Ascending aorta (tissue), 2 donors: ENCODE data around the gene TARDBP. TPM values are rescaled to one million over a fixed set of nuclear protein-coding genes. Genes with fewer than 3 reads are reported as not detected.

Experiments
- DNase-seq, 2 donors: peaks; one replicate each; pipeline ENCODE4 v3.0.0-alpha.2; 2019; ENCODE audit warnings: low spot score in 2 of 2
- H3K27ac ChIP-seq, 2 donors: fragments of 200-600 bp; sonication (generic); one replicate each; pipeline ENCODE4 v1.5.1; 2016 to 2017; ENCODE audit warnings: mild to moderate bottlenecking in 1 of 2
- H3K27me3 ChIP-seq: fragments of 200-600 bp; sonication (generic); one replicate; pipeline ENCODE4 v1.5.1; 2017
- H3K36me3 ChIP-seq, 2 donors: fragments of 200-600 bp; sonication (generic); one replicate each; pipeline ENCODE4 v1.5.1; 2016
- H3K4me1 ChIP-seq, 2 donors: fragments of 200-600 bp; sonication (generic); one replicate each; pipeline ENCODE4 v1.5.1; 2016 to 2017; ENCODE audit warnings: mild to moderate bottlenecking in 1 of 2
- H3K4me3 ChIP-seq, 2 donors: fragments of 200-600 bp; sonication (generic); one replicate each; pipeline ENCODE4 v1.5.1; 2016 to 2017; ENCODE audit warnings: mild to moderate bottlenecking in 1 of 2
- H3K9me3 ChIP-seq, 2 donors: fragments of 200-600 bp; sonication (generic); one replicate each; pipeline ENCODE4 v1.5.1; 2016
- CTCF ChIP-seq, 3 experiments: fragments of 200-600 bp in 2 of 3; fragments of 450-650 bp in 1 of 3; sonication (generic) in 2 of 3; IDR thresholded peaks; one replicate each; pipeline ENCODE4 v1.5.1; 2016 to 2019; ENCODE audit warnings: antibody characterized with exemption in 3 of 3, mild to moderate bottlenecking in 1 of 3, moderate library complexity in 1 of 3
- intact Hi-C: fragments of 100-400 bp; cut with DNase I; formaldehyde crosslinking; loops from one replicate; pipeline ENCODE4 v1.15.1; 2023
- total RNA-seq: library from RNA; depleted of rRNA; stranded (reverse); fragments of >200 nt; gene quantifications from one replicate; pipeline ENCODE4 v1.1.0, GENCODE V29; 2016

TARDBP gene
- total RNA-seq: 83.5 TPM

GRCh38 chr1:11012260-11013159, at the start of gene TARDBP:
TSS of gene TARDBP (plus strand) at chr1:11012654. CDS start at chr1:11013728, 1,074 bp downstream.
- no peak for TF ChIP-seq CTCF (IDR thresholded peaks at IDR 0.05)
- DNase-seq: peak; percentile 29 to 91
- Histone ChIP-seq H3K4me3 (peak within 1 kb of the TSS; percentile 98 to 99), H3K9me3 (no peaks in the 10 kb centered on the region), H3K4me1 (peaks cover 14 to 22% of the 10 kb centered on the region in 2 donors), H3K27me3 (no peaks in the 10 kb centered on the region), H3K36me3 (peaks cover 37 to 40% of the 10 kb centered on the region in 2 donors), H3K27ac (peak within 1 kb of the TSS; percentile 96 to 97)
- intact Hi-C loops: loop anchor here (1.0 to 5.0 kb wide), 2 partner anchors 32 to 250 kb away; partner anchors contain the start of gene MTOR

- no peak overlapping the region for H3K4me3 ChIP-seq
- intact Hi-C loops: no loop called here
- no peak for DNase-seq
- H3K27ac ChIP-seq: no peak overlapping the region
- H3K9me3 ChIP-seq: no peaks in the 10 kb centered on the region
- H3K4me1 ChIP-seq: no peaks in the 10 kb centered on the region
- no peaks in the 10 kb centered on the region for H3K27me3 ChIP-seq
- TF ChIP-seq CTCF (IDR thresholded peaks at IDR 0.05): no peak
- H3K36me3 ChIP-seq: no peaks in the 10 kb centered on the region
Measured at GRCh38 chr1:10965546-10966226, 46.8 kb upstream of the TARDBP start.

- no peak for DNase-seq
- H3K4me3 ChIP-seq: no peak overlapping the region
Measured at GRCh38 chr1:10967090-10967489, 45.4 kb upstream of the TARDBP start.

GRCh38 chr1:10968411-10968826, 44.0 kb upstream of the TARDBP start:
- no peak for DNase-seq
- Histone ChIP-seq H3K27me3 (no peaks in the 10 kb centered on the region), H3K9me3 (no peaks in the 10 kb centered on the region), H3K36me3 (no peaks in the 10 kb centered on the region), H3K4me1 (no peaks in the 10 kb centered on the region), H3K27ac (no peak overlapping the region), H3K4me3 (peak overlapping the region in 1 of 2 donors; percentile 39)
- intact Hi-C loops: no loop called here
- no peak for TF ChIP-seq CTCF (IDR thresholded peaks at IDR 0.05)

More at GRCh38 chr1:10967090-10967489, 45.4 kb upstream of the TARDBP start:
- no peak for TF ChIP-seq CTCF (IDR thresholded peaks at IDR 0.05)
- intact Hi-C loops: no loop called here
- Histone ChIP-seq H3K27ac (no peak overlapping the region), H3K9me3 (no peaks in the 10 kb centered on the region), H3K36me3 (no peaks in the 10 kb centered on the region), H3K27me3 (no peaks in the 10 kb centered on the region), H3K4me1 (no peaks in the 10 kb centered on the region)

- Histone ChIP-seq H3K27me3 (no peaks in the 10 kb centered on the region), H3K4me3 (no peak overlapping the region), H3K36me3 (no peaks in the 10 kb centered on the region), H3K4me1 (no peaks in the 10 kb centered on the region), H3K9me3 (no peaks in the 10 kb centered on the region), H3K27ac (no peak overlapping the region)
- intact Hi-C loops: no loop called here
- TF ChIP-seq CTCF (IDR thresholded peaks at IDR 0.05): no peak
- DNase-seq: no peak
Measured at GRCh38 chr1:10969267-10969970, 43.0 kb upstream of the TARDBP start.
